NCI-H2196 treated with DMSO at 0.1 percent for 48 hours (cell line): ENCODE measurements around the gene KCTD1.

ENCODE experiments used
- DNase-seq: peaks from one replicate; lab custom pipeline; 2025; ENCODE audit not compliant: unreplicated experiment; lab: John Stamatoyannopoulos, UW

Gene KCTD1

GRCh38 chr18:26432651-26433424 lies 115.5 kb downstream of the KCTD1 start:
- DNase-seq = no peak

GRCh38 chr18:26429535-26430226 lies 118.7 kb downstream of the KCTD1 start:
- DNase-seq = peak; percentile 11

- DNase-seq = no peak
Measured at GRCh38 chr18:26425148-26425531, 123.2 kb downstream of the KCTD1 start.

- no peak for DNase-seq
Measured at GRCh38 chr18:26424428-26425147, 123.8 kb downstream of the KCTD1 start.

GRCh38 chr18:26422472-26423162 lies 125.7 kb downstream of the KCTD1 start:
- DNase-seq = no peak

GRCh38 chr18:26421931-26422330 lies 126.4 kb downstream of the KCTD1 start:
- no peak for DNase-seq

- no peak for DNase-seq
Measured at GRCh38 chr18:26421503-26421902, 126.8 kb downstream of the KCTD1 start.

- DNase-seq = no peak
Measured at GRCh38 chr18:26419746-26420145, 128.6 kb downstream of the KCTD1 start.

GRCh38 chr18:26418225-26418624 lies 130.1 kb downstream of the KCTD1 start:
- no peak for DNase-seq

GRCh38 chr18:26417190-26417589 lies 131.2 kb downstream of the KCTD1 start:
- DNase-seq = no peak

- no peak for DNase-seq
Measured at GRCh38 chr18:26416652-26417150, 131.7 kb downstream of the KCTD1 start.

- no peak for DNase-seq
Measured at GRCh38 chr18:26415631-26416030, 132.7 kb downstream of the KCTD1 start.

- DNase-seq = no peak
Measured at GRCh38 chr18:26414901-26415440, 133.4 kb downstream of the KCTD1 start.

GRCh38 chr18:26409091-26409490 lies 139.3 kb downstream of the KCTD1 start:
- no peak for DNase-seq

- no peak for DNase-seq
Measured at GRCh38 chr18:26407736-26408601, 140.4 kb downstream of the KCTD1 start.

- no peak for DNase-seq
Measured at GRCh38 chr18:26406854-26407517, 141.4 kb downstream of the KCTD1 start.

- DNase-seq = no peak
Measured at GRCh38 chr18:26406324-26406723, 142.0 kb downstream of the KCTD1 start.

- DNase-seq = peak; percentile 15
Measured at GRCh38 chr18:26405190-26405801, 143.1 kb downstream of the KCTD1 start.
